GM12892 (cell line): ENCODE data around the gene ARSH.

ENCODE experiments used
- POLR2A ChIP-seq: IDR thresholded peaks from 2 replicates; pipeline ENCODE4 v1.6.1; 2011; ENCODE audit warnings: low read depth, low read length, control low read depth
- POLR2AphosphoS5 ChIP-seq: IDR thresholded peaks from 2 replicates; pipeline ENCODE4 v1.6.1; 2011; ENCODE audit warnings: low read depth, low read length, control low read depth
- TAF1 ChIP-seq: IDR thresholded peaks from 2 replicates; pipeline ENCODE4 v1.6.1; 2011; ENCODE audit warnings: low read depth, mild to moderate bottlenecking, control low read depth, low read length, borderline replicate concordance

DNA sequence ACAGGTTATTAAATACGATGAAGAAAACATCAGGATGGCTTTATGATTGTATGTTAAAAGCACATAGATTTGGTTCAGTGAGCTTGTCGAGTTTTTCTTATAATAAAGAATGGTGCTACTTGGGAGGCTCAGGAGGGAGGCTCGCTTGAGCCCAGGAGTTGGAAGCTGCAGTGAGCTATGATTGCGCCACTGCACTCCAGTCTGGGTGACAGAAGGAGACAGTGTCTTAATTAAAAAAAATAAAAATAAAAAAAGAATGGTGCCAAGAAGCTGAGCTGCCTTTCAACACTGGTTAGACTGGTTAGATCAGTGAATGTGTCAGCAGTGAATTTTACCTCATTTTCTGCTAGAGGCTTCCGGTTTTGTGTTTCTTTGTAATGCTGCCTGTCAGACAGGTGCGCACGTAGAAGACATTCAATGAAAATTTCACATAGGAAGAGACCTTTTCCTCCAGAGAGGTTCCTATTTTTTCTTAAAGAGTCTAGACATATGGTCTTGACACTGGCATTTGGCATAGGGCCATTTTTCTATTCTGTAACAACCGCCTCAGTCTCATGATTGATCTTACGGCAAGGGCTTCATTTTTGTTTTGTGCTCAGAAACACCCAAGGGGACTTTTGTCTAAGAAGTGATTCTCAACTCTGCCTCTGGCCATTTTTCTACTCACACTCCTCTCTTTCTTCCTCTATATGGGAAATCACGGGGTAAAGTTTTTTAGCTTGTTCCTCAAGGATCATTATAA is 19.9 kb downstream of the ARSH start:
- TF ChIP-seq POLR2AphosphoS5: no peak
- no peak for TF ChIP-seq POLR2A
- no peak for TF ChIP-seq TAF1
